ENCODE data around the gene CIAPIN1. TPM values are rescaled to one million over a fixed set of nuclear protein-coding genes. Genes with fewer than 3 reads are reported as not detected.

The CIAPIN1 gene
- total and polyA plus RNA-seq, 2 of the 8 experiments (the other 6 are each of a cell fraction or from before 2014, with no cell fraction given): 76.8 to 83.6 TPM

DNA sequence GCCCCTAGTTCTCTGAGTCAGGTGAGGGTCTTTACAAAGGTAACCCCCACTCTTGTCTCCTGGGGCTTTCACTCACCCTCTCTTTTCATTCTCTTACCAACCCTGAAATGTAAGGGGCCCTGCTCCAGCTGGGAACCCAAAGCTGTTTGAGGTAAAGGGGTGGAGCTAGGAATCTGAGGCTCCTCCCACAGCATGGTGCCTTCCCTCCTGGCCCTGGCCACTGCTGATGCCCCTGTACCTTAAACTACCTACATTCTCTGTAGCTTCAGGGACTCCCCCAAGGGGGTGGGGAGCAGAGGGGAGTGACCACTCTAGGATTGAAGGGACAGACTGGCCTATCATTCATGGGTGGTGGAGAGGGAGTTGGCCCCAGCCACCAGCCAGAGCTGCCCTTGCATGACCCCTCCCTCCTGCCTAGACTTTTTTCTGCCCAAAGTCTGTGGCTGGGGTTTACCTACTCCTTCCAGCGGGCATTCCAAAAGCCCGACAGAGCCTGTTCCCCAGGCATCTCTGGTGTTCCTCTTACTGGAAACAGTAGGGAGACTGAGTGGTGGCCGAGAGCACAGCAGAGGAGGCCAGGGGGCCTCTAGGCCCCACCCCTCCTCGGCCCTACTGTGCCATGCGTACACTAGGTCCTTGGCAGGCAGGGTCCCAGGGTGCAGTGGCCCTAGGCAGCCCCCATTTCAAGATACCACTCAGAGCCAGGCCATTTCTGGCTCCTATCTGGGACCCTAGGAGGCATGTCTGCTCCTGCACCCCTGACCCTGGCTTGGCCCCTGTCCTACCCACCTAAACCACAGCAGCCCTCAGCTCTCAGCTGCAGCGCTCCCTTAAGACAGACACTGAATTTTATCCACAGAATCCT, 29.6 kb upstream of the CIAPIN1 start (continued):
- TF ChIP-seq, protein P1, sequence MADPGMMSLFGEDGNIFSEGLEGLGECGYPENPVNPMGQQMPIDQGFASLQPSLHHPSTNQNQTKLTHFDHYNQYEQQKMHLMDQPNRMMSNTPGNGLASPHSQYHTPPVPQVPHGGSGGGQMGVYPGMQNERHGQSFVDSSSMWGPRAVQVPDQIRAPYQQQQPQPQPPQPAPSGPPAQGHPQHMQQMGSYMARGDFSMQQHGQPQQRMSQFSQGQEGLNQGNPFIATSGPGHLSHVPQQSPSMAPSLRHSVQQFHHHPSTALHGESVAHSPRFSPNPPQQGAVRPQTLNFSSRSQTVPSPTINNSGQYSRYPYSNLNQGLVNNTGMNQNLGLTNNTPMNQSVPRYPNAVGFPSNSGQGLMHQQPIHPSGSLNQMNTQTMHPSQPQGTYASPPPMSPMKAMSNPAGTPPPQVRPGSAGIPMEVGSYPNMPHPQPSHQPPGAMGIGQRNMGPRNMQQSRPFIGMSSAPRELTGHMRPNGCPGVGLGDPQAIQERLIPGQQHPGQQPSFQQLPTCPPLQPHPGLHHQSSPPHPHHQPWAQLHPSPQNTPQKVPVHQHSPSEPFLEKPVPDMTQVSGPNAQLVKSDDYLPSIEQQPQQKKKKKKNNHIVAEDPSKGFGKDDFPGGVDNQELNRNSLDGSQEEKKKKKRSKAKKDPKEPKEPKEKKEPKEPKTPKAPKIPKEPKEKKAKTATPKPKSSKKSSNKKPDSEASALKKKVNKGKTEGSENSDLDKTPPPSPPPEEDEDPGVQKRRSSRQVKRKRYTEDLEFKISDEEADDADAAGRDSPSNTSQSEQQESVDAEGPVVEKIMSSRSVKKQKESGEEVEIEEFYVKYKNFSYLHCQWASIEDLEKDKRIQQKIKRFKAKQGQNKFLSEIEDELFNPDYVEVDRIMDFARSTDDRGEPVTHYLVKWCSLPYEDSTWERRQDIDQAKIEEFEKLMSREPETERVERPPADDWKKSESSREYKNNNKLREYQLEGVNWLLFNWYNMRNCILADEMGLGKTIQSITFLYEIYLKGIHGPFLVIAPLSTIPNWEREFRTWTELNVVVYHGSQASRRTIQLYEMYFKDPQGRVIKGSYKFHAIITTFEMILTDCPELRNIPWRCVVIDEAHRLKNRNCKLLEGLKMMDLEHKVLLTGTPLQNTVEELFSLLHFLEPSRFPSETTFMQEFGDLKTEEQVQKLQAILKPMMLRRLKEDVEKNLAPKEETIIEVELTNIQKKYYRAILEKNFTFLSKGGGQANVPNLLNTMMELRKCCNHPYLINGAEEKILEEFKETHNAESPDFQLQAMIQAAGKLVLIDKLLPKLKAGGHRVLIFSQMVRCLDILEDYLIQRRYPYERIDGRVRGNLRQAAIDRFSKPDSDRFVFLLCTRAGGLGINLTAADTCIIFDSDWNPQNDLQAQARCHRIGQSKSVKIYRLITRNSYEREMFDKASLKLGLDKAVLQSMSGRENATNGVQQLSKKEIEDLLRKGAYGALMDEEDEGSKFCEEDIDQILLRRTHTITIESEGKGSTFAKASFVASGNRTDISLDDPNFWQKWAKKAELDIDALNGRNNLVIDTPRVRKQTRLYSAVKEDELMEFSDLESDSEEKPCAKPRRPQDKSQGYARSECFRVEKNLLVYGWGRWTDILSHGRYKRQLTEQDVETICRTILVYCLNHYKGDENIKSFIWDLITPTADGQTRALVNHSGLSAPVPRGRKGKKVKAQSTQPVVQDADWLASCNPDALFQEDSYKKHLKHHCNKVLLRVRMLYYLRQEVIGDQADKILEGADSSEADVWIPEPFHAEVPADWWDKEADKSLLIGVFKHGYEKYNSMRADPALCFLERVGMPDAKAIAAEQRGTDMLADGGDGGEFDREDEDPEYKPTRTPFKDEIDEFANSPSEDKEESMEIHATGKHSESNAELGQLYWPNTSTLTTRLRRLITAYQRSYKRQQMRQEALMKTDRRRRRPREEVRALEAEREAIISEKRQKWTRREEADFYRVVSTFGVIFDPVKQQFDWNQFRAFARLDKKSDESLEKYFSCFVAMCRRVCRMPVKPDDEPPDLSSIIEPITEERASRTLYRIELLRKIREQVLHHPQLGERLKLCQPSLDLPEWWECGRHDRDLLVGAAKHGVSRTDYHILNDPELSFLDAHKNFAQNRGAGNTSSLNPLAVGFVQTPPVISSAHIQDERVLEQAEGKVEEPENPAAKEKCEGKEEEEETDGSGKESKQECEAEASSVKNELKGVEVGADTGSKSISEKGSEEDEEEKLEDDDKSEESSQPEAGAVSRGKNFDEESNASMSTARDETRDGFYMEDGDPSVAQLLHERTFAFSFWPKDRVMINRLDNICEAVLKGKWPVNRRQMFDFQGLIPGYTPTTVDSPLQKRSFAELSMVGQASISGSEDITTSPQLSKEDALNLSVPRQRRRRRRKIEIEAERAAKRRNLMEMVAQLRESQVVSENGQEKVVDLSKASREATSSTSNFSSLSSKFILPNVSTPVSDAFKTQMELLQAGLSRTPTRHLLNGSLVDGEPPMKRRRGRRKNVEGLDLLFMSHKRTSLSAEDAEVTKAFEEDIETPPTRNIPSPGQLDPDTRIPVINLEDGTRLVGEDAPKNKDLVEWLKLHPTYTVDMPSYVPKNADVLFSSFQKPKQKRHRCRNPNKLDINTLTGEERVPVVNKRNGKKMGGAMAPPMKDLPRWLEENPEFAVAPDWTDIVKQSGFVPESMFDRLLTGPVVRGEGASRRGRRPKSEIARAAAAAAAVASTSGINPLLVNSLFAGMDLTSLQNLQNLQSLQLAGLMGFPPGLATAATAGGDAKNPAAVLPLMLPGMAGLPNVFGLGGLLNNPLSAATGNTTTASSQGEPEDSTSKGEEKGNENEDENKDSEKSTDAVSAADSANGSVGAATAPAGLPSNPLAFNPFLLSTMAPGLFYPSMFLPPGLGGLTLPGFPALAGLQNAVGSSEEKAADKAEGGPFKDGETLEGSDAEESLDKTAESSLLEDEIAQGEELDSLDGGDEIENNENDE (IDR thresholded peaks at IDR 0.05; ENCODE audit: insufficient replicate concordance, low read length): no peak
- TF ChIP-seq, protein P2, sequence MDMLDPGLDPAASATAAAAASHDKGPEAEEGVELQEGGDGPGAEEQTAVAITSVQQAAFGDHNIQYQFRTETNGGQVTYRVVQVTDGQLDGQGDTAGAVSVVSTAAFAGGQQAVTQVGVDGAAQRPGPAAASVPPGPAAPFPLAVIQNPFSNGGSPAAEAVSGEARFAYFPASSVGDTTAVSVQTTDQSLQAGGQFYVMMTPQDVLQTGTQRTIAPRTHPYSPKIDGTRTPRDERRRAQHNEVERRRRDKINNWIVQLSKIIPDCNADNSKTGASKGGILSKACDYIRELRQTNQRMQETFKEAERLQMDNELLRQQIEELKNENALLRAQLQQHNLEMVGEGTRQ (IDR thresholded peaks at IDR 0.05; ENCODE audit: low read length): no peak
- no peak for TF ChIP-seq EP300 (IDR thresholded peaks at IDR 0.05; ENCODE audit: borderline replicate concordance in 1 of 2, low read depth in 2 of 2, low read length in 2 of 2)
- TF ChIP-seq JUND (IDR thresholded peaks at IDR 0.05; ENCODE audit: low read length): no peak
- no peak for TF ChIP-seq EZH2 (IDR thresholded peaks at IDR 0.05; ENCODE audit: low read depth, low read length, severe bottlenecking)
- TF ChIP-seq, protein P3, sequence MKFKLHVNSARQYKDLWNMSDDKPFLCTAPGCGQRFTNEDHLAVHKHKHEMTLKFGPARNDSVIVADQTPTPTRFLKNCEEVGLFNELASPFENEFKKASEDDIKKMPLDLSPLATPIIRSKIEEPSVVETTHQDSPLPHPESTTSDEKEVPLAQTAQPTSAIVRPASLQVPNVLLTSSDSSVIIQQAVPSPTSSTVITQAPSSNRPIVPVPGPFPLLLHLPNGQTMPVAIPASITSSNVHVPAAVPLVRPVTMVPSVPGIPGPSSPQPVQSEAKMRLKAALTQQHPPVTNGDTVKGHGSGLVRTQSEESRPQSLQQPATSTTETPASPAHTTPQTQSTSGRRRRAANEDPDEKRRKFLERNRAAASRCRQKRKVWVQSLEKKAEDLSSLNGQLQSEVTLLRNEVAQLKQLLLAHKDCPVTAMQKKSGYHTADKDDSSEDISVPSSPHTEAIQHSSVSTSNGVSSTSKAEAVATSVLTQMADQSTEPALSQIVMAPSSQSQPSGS (IDR thresholded peaks at IDR 0.05; ENCODE audit: low read length): no peak

Measured in H1 (cell line).